NCI-H82 treated with DMSO at 0.1 percent for 48 hours (cell line): ENCODE data around the gene FKBP1A.

ENCODE experiments used
- DNase-seq: peaks from one replicate; lab custom pipeline; 2025; ENCODE audit not compliant: unreplicated experiment; lab: John Stamatoyannopoulos, UW

The FKBP1A gene

DNA sequence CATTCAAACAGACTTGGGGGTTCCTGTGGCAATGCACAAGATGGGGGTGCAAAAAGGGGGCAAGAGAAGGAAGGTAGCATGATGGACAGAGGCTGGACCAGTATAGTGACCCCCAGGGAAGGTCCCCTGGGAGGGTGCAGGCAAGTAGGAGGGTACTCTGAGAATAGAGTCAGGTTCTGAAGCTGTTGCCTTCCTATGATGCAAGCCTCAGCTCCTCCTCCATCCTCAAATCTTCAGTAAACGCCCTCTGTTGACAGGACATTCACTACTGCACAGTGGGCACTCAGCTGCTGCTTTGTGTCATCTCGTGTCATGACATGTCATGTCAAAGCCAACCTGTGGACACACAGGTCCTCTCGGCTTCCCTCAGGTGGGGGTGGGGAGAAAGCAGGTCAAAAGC lies 58.1 kb downstream of the FKBP1A start:
- no peak for DNase-seq

DNA sequence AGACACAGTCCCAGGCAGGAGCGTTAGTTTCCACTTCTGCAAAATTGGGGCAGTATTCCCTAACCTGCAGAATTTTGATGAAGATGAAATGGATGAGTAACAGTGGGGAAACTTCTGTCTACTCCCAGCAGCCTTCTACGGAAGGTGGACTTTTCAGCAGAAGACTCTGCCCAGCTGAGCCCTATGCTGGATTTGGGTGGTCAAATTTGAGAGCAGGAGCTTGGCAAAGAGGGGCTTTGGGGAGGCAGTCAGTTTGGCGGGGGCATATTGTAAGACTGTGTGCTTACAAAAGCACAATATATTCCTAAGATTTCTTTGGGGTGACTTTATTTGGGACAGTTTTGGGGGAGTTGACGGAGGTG lies 58.5 kb downstream of the FKBP1A start:
- no peak for DNase-seq

DNA sequence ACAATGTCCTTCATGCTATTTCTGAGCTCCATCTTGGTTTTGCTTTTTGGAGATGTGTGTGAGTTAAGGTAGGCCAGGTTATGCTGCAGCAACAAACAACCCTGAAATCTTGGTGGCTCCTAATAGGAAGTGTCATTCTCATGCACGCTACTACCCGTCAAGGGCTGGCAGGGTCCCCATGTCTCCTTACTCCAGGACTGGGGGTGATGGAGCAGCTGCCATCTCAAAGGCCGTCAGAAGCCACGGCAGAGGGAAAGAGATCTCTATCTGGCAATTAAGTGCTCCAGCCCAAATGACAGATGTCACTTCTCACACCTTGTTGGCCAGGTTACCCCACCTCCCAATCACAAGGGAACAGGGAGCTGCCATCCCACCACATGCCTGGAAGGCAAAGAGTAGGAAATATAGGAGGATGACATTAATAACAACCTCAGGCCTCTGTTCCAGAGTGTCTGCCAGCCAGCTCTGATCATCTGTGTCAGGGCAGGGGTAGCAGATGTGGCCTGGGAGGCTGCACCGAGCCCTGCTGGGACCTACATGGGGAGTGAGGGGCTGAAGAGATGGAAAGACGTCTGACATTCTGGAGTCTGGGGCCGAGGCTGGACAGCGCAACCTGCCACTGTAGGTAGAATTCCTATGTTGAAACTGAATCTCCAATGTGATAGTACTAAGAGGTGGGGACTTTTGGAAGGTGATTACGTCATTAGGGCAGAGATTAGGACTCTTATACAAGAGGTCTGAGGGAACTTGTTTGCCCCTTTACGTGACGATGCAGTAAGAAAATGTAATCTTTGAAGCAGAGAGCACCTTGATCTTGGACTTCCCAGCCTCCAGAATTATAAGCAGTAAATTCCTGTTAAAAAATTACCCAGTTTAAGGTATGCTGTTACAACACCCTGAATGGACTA lies 59.1 kb downstream of the FKBP1A start:
- no peak for DNase-seq

DNA sequence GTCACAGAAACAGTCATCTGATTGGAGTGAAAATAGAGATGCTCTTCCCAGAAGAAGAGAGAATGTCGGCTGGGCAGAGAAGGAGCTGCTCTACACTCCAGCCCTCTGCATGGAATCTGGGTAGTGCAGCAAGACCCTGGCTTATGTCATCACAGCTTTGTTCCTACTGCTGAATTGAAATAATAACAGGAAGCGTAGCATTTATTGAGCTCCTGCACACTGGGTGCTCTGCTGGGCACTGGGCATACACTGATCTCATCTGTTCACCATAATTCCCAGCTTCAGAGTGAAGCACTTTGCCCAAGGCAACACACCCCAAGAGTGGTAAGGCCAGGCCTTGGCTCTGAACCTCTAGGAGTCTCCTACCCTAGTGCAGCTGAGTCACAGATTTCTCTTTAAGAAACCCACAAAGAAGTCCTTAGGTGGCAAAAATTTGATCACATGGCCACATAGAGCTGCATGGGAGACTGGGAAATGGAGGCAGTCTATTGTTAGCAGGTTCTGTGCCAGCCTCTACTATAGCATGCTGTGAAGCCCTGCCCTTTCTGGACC lies 60.0 kb downstream of the FKBP1A start:
- no peak for DNase-seq

DNA sequence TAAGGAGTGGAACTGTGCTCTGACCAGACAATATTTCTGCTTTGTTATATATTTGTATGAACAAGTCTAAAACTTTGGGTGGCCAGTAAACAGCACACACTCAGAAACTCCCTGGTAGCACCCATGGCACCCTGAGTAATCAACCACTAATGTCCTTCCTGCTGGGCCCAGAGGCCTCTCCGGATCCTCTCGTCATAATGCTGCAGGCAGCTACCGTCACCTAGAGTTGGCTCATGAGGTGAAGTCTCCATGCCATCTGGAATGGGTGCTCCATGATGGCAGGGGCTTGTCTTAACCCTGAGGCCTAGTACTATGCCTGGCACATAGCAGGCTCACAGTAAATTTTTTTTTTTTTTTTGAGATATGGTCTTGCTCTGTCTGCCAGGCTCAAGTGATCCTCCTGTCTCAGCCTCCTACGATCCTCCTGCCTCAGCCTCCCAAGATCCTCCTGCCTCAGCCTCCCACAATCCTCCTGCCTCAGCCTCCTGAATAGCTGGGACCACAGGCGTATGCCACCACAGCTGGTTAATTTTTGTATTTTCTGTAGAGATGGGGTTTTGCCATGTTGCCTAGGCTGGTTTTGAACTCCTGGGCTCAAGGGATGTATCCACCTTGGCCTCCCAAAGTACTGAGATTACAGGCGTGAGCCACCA lies 60.9 kb downstream of the FKBP1A start:
- DNase-seq: no peak

DNA sequence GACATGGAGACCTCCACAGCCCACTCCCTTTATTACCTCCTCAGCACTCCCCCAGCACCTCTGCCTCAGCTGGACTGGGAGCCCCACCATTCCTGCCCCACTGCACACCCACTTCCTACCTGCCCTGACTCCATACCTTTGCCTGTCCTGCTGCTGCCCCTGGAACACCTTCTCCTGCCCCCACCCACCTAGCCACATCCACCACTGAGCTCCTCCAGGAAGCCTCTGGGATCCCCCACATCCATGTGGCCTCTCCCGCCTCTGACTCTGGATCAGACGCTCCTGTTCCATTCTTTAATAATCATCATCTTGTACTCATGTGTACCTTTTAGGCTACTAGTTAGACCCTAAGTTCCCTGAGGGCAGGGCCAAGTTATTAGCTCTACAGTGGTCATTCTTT lies 61.8 kb downstream of the FKBP1A start:
- DNase-seq: no peak

DNA sequence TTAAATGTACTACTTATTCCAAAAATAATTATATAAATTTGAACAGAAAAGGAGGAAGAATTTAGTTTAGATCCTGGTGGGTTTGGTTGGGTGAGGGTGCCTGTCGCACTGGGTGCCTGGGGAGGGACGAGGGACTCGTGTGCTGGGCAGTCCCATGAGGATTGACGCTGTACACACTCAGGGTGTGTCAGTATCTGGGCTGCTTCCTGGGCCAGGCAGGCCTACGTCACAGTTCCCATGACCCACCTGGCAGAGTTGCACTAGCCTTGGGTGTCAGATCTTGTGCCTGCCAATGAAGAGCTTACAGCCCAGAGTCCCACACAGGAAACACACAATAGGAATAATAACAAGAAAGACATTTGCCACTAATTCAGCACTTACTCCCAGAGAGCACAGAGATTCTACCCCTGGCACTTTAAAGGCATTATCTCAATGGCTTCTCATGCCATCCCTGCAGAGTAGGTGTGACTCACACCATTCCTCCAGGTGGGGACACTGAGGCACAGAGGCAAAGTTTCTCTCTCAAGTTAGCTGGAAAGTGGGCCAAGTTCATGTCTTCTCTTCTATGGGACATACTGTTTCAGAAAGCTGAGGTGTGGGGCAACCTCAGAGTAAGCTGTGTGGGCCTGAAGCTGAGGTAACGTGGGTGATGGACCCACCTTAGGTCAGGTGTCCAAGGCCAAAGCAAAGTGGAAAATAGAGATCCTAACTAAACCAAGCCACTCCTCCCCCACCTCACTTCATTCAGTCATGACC lies 62.6 kb downstream of the FKBP1A start:
- no peak for DNase-seq

DNA sequence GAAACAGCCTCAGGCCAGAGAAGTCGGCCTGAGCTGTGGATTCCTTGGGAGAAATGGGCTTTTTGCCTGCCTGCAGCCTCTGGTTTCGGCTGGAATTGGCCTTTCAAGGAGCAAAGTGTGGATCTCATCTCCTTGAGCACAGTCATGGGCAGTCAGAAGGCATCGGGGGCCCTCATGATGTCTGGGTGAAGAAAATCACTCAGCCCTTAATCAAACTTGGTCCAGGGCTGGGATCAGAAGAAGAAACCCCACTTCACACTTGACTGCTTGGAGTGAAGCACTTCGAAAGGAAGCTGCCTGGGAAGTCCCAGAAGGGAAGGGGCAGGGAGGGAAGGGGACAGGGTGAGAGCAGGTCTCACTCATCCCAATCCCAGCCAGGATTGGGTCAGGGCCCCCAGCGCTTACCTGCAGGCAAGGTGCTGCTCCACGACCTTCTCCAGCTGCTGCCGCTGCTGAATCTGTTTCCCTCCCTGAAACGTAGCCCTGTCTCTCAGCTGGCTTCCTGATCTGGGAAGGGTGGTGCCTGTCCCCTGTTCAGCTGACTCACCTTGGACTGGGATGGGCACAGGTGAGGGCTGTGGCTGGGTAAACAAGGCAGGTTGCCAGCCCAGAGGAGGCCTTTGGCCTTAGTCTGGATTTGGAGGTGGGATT lies 64.0 kb downstream of the FKBP1A start, which contains the start of gene SDCBP2:
TSS of gene SDCBP2 (minus strand) at position 460 of the 651 bp plus-strand sequence. CDS start 8,723 bp downstream, outside the sequence.
- no peak for DNase-seq

DNA sequence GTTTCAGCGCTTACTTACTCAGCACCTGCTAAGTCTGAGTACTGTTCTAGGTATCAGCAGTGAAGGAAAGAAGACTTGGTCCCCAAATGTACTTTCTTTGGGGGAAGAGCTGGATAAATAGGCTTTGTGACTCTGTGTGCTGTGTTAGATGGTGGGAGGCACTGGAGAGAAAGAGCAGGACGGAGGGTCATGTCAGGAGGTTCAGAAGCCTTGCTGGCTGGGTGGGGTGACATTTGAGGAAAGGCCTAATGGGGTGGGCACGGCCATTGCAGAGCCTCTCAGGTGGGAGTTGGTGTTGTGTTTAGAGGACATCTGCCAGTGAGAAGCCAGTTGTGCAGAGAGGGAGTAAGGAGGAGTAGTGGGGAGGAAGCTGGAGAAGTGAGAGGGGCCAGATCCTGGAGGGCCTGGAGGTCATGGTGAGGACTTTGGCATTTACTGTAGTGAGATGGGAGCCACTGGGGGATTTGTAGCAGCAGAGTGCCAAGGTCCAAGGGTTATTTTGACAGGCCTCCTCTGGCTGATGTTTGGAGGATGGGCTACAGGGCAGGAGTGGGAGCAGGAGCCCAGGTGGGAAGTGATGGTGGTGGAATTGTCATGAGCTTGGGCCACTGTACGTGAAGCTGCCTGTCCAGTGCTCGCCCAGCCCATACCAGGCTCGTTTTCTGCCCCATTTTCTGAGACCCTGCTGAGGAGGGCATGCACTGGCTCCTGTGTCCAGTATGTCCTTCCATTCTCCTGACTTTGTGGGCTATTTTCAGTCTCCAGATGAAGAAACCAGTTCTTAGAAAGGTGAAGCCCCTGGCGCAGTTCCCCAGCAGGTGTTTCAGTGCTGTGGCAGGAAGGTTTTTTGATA lies 64.8 kb downstream of the FKBP1A start:
- DNase-seq: no peak

DNA sequence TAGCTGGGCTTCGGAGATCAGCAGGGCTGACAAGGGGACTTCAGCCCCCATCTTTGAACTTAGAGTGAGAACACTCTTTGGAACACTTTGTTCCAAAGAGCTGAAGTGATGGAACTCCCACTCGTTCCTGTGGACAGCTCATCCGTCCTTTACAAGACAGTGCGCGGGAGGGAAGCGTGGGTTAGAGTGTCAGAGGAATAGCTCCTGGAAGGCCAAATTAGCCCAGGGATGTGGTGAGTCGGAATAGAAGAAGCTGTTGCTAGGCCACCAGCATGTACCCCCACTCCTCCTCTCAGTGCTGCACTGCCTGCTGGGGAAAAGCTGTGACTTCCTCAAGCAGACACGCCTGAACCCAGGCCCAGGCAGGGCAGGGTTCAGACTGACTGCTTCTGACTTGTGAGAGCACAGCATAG lies 65.6 kb downstream of the FKBP1A start:
- DNase-seq: no peak

DNA sequence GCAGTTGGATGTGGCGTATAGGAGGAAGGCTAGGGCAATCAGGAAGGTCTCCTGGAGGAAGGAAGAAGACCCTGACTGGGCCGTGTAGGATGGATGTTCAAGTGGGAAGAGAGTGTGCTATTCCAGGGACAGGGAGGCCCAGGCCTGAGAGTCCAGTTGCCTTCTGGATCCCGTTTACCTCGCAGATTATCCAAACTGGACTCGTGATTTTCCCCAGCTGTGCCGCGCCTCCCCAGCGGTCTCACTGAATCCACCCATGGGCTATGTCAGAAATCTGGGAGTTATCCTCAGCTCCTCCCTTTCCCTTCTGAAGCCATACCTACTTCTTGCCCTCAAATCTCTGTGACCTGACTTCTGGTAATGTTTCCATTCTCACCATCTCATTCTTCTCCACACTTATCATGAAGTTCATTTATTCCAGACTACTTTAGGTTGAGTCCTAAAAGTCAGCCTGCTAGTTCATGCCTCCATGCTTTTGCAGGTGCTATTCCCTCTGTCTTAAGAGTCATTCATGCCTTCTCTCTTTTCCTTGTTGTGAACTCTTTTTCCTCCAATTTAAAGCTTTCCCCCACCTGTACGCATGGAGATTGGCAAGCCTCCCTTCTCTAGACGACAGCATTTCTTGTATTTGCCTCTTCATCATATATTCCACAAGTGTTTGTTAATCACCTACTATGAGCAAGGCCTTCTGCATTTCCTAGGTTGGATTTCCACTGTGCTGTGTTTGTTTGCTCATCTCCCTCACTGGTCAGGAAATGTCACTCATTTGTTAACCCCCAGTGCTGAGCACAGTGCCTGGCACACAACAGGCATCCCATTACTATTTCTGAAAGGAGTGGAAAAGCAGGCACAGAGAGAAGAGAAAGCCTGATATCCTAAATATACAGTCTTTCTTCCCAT lies 66.6 kb downstream of the FKBP1A start:
- DNase-seq: no peak

DNA sequence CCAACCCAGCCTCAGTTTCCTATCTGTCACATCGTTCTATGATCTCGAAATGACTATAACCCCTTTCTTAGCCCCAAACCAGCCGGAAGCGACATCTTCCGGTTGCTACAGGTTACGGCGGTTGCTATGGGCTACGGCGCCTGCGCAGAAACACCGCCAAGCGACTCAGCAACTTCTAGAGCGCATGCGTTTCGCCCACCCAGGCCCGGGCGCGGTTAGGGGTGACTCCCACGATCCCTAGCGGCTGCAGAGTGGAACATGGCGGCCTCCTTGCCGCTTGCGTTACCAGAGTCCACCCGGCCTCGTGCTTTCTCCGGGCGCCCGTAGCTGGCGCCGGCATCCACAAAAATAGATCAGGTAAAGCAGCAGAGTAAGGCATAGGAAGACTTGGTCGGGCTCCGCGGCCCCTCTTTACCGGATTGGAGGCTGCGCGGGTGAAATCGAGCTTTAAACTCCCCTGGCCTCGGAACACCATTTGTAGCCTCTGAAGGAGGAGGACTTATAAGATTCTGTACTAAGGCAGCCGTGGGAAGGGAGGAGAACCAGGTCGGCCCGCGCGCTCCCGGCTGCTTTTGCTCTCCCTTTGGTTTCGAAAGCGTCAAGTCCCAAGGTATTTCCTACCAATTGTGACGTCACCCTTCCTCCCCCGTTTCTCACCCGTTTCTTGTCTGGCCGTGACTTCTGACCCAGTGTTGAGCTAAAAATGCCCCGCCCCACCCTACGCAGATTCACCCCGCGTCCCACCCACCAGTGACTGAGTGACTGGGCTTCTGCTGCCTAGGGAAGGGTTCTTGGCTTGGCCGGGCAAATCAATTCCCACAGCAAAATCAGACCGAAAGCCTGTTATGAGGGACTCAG lies 67.5 kb downstream of the FKBP1A start:
- peak; percentile 78 for DNase-seq

DNA sequence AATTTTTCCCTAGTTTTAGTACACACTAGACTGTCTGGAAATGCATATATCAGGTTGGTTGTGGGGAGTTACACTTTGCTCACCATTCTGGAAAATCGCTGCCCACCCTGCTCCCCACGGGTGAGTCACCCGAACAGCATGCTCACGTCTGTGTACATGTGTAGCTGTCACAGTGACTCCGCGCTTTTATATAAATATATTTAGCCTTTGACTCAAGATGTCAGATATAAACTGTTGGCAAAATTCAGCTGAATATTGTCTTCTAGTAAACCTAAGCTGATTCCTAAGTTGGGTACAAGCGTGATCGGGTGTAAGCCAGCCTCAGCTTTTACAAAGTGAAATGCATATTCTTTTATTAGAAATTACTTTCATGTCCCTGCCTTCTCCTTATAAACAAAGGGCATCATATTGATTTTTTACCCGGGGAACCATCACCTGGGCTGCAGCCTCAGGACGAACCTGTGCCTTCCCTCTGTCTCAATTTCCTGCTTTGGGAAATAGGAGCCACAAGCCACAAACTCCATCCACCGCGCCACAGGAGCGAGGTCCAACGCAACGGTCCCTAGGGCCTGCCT lies 68.2 kb downstream of the FKBP1A start:
- DNase-seq: no peak

DNA sequence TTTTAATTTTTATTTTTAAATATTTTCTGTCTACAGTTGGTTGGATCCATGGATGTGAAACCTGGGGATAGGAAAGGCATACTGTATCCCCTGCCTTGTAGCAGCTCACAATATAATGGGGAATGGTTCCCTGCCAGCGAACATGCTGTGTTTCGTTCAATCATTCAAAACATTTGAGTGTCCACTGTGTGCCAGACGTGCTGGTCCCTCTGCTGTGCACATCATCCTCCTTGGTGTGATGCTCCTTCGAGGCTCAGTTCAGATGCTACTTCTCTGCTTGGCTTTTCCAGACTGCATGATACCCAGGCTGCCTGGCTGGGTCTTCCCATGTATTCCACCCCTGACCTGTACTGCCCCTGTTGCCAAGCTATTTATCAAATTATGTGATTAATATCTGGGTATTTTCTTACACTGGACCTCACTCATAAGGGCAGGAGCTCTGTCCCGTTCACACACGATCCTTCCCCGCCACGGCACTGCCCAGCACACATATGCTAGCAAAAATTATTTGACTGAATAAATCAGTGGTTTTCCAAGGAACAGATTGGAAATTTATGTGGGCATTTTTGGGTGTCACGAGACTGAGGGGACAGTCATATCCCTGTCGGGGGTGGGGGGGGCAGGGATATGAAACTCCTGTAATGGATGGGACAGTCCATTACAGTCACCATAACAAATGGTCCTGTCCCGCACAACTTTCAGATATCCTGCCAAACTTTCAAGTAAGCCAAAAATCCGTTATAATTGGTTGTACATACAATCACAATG lies 68.8 kb downstream of the FKBP1A start:
- DNase-seq: no peak

DNA sequence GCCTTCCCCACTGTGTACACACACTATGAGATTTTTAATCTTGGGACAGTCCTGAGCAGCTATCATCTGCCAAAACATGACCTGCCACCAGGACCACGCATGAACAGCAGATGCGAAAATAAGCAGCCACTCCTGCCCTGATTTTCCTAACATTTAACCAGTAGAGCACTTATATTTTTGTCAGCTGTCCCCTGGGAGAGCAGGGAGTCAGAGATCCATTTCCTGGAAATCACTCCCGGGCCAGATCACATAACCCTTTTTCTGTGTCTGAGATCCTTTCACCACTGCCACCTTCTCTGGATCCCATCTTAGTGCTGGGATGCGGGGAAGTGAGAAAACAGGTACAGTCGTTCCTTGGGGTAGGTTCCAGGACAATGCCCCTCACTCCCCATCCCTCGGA lies 69.6 kb downstream of the FKBP1A start:
- DNase-seq: no peak

DNA sequence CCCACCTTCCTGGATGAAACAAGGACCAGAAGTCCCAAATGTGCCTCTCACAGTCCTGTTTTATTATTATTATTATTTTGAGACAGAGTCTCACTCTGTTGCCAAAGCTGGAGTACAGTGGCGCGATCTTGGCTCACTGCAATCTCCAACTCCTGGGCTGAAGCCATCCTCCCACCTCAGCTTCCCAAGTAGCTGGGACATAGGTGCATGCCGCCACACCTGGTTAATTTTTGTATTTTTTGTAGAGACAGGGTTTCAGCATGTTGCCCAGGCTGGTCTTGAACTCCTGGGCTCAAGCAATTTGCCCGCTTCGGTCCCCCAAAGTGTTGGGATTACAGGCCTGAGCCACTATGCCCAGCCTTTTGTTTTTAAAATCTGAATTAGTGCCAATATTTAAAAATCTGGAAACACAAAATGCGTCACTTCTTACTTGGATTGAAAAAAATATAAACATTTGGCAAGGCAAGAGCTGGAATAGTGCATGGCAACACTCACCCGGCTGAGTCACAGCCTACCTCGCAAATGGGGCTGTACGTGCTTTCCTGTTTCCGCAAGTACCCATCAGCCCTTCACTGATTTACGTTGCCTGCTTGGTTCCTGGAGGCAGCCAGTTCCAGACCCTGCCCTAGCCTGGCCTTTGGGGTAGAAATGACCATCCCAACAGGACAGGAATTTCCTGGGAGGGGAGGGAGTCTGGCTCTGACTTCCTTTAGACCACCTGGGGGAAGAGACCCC lies 70.2 kb downstream of the FKBP1A start:
- no peak for DNase-seq

DNA sequence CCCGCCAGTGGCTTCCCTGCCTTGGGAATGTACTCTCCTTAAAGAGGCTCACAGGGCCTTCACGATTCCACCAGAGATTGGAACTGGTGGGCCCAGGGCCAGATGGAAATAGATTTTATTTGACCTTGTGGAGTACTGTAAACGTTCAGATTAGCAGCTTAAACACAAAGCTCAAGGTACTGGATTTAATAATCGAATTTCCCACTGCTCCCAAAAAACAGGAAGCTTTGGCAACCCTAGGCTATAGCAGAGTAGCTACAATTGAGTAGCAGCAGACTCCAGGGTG lies 71.3 kb downstream of the FKBP1A start:
- no peak for DNase-seq
